Measurements from ENCODE around the gene ZFYVE28.

The ZFYVE28 gene

GRCh38 chr4:2413821-2414610 is 4.4 kb downstream of the ZFYVE28 start:
- Histone ChIP-seq H3K4me3 (peak overlapping the region in 2 of 7 experiments; percentile 10 to 20), H3K27ac (peak overlapping the region in 20 of 21 experiments; percentile 39 to 93 (median 78))

- Histone ChIP-seq H3K4me3 (peak overlapping the region in 5 of 7 experiments; percentile 3 to 21 (median 15)), H3K27ac (peak overlapping the region in 20 of 21 experiments; percentile 49 to 93 (median 78))
These were observed 5.3 kb downstream of the ZFYVE28 start for GRCh38 chr4:2412885-2413716.

DNA sequence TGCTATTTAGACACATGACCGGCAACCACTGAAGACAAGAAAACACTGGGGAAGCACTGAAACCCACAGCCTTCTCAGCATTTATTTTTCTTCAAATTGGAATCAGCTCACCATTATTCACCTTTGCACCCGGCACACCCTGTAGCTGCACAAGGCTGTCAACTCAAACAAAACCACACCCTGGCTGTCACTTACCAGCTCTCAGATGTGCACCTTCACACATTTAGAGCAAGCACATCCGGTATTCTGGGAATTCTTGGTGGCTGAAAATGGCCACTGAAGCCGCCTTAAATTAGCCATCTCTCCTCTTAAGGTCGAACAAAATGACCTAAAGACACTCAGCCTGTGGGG is 5.9 kb downstream of the ZFYVE28 start:
- H3K4me3 ChIP-seq, result peak overlapping the region in 3 of 7 experiments; percentile 10 to 21 (median 15)
- peak overlapping the region in 20 of 21 experiments; percentile 30 to 93 (median 78) for H3K27ac ChIP-seq

GRCh38 chr4:2411786-2412510 is 6.5 kb downstream of the ZFYVE28 start:
- H3K4me3 ChIP-seq, result peak overlapping the region in 1 of 7 experiments; percentile 21
- peak overlapping the region in 19 of 21 experiments; percentile 30 to 93 (median 79) for H3K27ac ChIP-seq

DNA sequence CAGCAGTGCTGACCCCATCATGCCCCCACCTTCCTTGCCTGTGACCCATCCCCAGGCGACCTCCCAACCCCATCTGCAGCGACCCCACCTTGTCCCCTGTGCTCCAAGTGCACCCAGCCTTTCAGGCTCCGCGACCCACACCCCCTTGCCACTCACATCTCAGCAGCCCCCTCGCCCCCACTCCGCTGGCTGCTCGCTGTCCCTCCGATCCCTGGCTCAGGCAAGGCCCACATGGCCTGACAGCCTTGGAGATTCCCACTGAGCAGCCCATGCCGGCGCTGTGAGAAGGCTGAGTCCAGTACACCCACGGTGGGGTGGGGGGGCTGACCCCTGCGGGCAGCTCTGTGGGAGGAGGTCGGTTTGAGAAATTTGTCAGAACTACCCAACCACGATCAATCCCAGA is 9.1 kb downstream of the ZFYVE28 start:
- no peak overlapping the region for H3K27ac ChIP-seq
- H3K4me3 ChIP-seq, result no peak overlapping the region

- H3K27ac ChIP-seq, result no peak overlapping the region
- no peak overlapping the region for H3K4me3 ChIP-seq
These were observed 9.5 kb downstream of the ZFYVE28 start for GRCh38 chr4:2408976-2409375.

DNA sequence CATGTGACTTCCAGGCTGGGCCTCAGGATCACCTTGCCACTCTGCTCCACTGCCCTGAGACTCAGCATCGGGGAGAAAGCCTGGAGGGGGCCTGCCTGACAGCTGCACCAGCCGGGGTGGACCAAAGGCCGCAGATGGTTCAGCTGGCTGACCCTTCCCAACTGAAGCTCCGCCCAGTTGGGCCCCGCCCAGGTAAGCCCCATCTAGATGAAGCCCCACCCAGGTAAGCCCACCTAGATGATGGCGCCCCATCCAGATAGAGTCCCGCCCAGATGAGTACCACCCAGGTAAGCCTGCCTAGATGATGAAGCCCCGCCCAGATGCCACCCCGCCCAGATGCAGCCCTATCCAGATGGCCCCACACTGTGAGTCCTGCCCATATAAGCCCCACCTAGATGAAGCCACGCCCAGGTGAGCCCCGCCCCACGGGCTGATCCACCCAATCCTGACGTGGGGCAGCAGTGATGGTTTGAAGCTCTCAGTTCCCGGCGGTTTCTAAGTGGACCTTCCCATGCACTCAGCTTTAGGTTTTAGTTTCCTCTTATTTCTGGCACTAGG is 10.0 kb downstream of the ZFYVE28 start:
- Histone ChIP-seq H3K4me3 (no peak overlapping the region), H3K27ac (no peak overlapping the region)

- H3K27ac ChIP-seq, result no peak overlapping the region
- no peak overlapping the region for H3K4me3 ChIP-seq
These were observed 10.5 kb downstream of the ZFYVE28 start for GRCh38 chr4:2407991-2408342.

DNA sequence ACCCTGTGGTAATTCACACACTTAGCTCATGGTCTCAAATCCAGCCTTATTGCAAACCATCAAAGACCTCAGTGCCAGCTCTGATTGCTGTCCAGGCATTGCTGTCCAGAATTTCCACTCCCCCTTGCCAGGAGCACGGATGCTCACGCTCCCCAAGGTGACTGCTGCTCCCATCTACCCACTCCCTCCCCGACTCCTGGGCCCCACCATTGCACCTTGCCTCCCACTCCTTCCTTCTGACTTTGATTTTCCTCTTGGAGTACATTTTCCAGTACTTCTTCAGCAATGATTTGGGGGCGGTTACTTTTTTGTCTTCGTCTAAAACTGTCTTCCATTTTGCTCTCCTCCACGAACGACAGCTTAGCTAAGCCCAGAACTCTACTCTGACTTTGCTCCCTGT is 11.5 kb downstream of the ZFYVE28 start:
- H3K4me3 ChIP-seq, result no peak overlapping the region
- H3K27ac ChIP-seq, result no peak overlapping the region

DNA sequence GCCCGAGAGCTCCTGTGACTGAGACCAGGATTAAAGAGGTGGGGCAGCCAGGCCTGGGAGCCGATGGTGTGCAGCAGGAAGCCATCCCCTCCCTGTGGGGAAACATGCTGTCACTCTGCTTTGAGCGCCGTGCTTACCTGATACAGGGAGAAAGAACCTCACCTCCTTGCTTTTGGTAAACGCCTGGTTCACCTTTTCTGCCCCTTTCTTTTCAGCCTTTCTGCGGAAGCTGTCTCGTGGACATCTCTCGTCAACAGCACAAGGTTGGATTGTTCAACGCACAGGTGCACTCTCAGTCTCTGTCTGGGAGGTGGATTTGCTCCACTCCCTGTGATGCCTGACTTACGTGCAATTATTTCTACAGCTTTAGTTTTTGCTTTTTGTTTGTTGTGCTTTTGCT is 12.0 kb downstream of the ZFYVE28 start:
- no peak overlapping the region for H3K27ac ChIP-seq
- no peak overlapping the region for H3K4me3 ChIP-seq

- H3K4me3 ChIP-seq, result no peak overlapping the region
- no peak overlapping the region for H3K27ac ChIP-seq
These were observed 15.5 kb downstream of the ZFYVE28 start for GRCh38 chr4:2402941-2403340.

DNA sequence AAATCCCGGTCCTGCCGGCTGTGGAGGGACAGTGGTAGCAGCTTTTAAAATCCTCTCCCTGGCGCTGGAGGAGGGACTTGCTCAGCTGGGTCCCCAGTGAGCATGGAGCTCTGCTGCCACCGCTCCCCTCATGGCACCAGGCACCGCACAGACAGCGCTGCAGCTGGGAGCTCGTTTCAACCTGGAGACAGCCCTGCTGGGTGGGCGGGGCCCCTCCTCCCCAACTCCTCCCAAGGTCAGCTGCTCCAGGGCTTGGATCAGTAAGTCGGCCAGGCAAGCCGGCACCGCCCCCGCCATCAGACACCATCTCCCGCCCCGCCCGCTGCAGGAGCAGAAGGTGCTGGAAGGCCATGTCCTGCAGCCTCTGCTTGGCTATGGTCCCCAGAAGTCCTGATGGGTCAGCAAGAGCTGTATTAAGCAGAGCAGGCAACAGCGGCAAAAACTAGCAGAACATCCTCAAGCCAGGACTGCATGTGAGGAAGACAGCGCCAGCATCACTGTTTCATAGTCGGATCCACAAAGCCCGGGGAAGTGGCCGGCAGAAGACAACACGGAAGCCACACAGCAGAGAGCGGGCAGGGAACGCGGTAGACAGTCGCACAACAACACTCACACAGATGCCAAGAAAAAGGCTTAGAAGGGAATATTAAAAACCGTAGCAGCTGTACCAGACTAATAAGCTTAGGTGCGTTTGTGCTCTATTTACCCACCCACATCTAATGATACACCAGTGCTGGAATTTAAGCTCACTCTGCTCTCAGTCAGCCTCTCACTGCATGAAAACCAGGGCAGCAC is 16.2 kb downstream of the ZFYVE28 start:
- Histone ChIP-seq H3K27ac (no peak overlapping the region), H3K4me3 (peak overlapping the region in 2 of 7 experiments; percentile 0 to 28)

DNA sequence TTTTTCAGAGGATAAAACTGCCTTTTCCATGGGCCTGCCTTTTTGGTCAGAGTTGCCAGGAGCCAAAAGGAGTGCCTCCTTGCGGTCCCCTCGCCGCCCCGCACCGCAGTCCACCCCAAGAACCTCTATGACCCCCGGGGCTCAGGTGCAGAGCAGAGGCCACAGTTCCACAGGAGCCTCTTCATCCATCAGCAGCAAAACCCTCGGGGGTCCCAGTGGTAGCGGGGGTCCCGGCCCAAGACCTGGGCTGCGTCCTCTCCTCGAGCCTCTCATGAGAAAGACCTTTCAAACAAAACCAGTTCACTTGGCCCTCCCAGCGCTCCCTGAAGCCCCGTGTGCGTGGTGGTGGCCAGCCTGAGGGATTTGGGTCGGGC is 16.8 kb downstream of the ZFYVE28 start:
- peak overlapping the region in 2 of 7 experiments; percentile 0 to 28 for H3K4me3 ChIP-seq
- no peak overlapping the region for H3K27ac ChIP-seq

GRCh38 chr4:2400841-2401609 is 17.4 kb downstream of the ZFYVE28 start:
- Histone ChIP-seq H3K4me3 (no peak overlapping the region), H3K27ac (no peak overlapping the region)

DNA sequence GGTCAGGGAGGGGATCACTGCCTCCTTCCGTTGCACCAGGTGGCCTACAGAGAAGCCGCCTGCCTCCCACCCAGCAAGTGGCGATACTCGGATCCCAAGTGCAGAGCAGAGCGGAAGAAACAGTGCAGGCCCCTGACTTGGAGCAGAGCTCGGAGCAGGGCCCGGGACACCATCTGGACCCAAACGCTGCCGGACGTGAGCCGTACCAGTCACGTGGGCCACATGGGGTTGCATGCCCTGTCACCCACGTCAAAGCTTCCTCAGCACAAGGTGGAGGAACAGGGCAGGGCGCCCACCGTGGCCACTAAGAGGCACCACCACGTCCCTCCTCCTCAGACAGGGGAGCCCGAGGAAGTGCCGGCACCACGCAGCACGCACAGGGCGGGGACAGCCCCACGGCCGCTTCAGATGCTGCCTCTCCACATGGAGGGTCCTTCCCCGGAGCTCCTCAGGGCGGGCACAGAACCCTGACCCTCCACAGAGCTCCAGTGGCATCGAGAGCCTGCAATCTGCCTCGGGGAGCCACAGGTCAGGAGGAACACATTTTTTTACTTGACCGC is 18.7 kb downstream of the ZFYVE28 start:
- Histone ChIP-seq H3K27ac (no peak overlapping the region), H3K4me3 (no peak overlapping the region)

DNA sequence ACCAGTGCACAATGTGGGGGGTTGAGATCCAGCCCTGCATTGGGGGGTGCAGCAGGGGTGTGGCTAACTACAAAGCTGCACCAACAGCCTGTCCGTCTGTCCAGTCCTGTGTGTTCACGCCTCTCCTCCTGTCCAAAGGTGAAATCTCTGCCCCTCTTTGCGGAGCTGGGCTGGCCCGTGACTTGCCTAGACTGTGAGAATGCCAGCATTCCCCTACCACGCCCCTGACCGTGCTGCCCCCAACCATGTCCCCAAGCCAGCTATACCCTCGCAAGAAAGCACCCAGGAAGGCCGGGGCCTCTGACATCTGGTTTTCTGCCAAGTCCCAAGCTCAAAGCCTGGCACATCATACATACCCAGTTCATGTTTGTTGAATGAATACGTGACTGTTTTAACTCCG is 19.2 kb downstream of the ZFYVE28 start:
- Histone ChIP-seq H3K27ac (no peak overlapping the region), H3K4me3 (no peak overlapping the region)

DNA sequence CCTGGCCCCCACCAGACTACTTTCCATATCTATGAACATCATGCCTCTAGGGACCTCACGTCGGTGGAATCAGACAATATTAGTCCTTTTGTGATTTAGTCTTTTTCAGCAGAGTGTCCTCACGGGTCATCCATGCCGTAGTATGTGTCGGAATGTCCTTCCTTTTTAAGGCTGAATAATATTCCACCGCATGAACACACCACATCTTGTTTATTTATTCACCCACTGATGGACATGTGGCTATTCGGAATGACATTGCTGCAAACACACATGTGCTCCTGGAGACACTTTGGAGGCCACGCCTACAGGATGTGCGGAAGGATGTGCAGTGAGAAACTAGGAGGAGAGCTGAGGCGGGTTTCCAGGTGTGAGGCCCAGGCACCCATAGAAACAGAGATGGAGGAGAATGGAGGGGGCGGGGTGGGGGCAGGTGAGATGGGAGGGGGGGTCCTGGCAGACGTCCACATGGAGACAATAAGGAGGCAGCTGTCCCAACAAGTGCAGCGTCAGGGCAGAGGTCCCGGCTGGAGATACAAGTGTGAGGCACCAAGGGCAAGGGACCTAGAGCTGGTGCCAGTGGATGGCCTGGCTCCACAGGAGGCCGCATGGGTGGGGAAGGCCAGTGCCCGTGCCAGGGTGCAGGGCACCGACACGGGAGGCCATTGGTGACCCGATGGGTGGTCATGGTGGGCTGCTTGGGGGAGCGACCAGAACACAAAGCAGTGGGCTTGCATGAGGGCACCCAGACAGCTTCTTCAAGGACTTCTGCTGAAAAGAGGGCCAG is 20.7 kb downstream of the ZFYVE28 start:
- Histone ChIP-seq H3K4me3 (no peak overlapping the region), H3K27ac (no peak overlapping the region)

All from skin epidermis (tissue), 12 donors.